Prostate gland (tissue), 2 donors: Measurements from ENCODE around the gene BBC3.

Experiments used
- POLR2A ChIP-seq: fragments of 450-650 bp; IDR thresholded peaks from one replicate; pipeline ENCODE4 v1.6.1; 2016; ENCODE audit warnings: antibody characterized with exemption, mild to moderate bottlenecking
- TF ChIP-seq, protein P1 (sequence below), 4 experiments: fragments of 200-600 bp in 2 of 4; fragments of 450-650 bp in 2 of 4; sonication (generic) in 2 of 4; IDR thresholded peaks; 1 replicate in 3 of 4; 2 replicates in 1 of 4; pipeline ENCODE4 v1.5.1; 2016 to 2019; ENCODE audit warnings: antibody characterized with exemption in 4 of 4, mild to moderate bottlenecking in 2 of 4, moderate library complexity in 2 of 4

DNA sequence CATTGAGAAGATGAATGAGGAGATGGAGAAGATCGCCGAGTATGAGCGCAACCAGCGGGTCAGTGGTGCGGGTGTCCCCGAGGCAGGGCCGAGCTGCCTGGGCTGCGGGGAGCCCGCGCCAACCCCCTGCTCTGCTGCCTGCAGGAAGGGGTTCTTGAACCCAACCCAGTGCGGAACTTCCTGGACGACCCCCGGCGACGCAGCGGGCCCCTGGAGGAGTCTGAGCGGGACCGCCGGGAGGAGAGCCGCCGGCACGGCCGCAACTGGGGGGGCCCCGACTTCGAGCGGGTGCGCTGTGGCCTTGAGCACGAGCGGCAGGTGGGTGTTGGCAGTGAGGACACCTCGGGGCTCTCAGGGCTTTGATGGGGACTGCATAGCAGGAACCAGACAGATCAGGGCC lies 33.6 kb upstream of the BBC3 start:
- TF ChIP-seq, protein P1, sequence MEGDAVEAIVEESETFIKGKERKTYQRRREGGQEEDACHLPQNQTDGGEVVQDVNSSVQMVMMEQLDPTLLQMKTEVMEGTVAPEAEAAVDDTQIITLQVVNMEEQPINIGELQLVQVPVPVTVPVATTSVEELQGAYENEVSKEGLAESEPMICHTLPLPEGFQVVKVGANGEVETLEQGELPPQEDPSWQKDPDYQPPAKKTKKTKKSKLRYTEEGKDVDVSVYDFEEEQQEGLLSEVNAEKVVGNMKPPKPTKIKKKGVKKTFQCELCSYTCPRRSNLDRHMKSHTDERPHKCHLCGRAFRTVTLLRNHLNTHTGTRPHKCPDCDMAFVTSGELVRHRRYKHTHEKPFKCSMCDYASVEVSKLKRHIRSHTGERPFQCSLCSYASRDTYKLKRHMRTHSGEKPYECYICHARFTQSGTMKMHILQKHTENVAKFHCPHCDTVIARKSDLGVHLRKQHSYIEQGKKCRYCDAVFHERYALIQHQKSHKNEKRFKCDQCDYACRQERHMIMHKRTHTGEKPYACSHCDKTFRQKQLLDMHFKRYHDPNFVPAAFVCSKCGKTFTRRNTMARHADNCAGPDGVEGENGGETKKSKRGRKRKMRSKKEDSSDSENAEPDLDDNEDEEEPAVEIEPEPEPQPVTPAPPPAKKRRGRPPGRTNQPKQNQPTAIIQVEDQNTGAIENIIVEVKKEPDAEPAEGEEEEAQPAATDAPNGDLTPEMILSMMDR (IDR thresholded peaks at IDR 0.05) = no peak
- TF ChIP-seq POLR2A = no peak
